Measurements from ENCODE around the gene TFF3.

DNA sequence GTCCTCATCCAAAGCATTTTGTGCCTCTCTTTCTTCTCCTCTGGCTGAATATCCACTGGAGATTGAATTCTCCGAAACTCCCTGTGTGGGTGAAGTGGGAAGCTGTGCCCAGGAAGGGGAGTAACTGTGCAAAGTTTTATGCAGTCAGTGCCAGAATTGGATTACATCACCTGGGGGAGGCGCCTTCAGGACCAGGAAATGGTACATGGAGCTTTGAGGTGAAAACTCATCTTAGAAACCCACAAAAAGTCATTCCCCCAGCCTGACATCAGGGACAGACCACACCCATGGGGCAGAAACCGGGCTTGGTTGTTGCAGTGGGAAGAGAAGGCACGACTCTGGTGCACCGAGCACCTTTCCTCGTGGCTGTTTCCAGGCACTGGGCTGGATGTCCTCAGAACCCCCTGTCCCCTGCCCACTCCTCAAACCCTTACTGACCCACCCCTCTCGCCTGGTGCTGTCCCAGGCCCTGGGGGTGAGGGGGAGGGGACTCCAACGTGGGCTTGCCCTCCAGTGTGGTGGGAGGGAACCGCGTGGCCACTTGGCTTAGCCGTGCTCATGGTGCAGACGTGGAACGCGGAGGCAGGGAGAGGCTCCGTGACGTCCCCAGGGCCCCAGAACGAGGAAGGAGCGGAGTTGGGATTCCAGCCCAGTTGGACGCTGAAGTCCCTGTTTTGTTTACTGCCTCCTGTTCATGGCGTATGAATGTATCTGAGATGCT is 15.7 kb downstream of the TFF3 start:
- TF ChIP-seq, protein P1, sequence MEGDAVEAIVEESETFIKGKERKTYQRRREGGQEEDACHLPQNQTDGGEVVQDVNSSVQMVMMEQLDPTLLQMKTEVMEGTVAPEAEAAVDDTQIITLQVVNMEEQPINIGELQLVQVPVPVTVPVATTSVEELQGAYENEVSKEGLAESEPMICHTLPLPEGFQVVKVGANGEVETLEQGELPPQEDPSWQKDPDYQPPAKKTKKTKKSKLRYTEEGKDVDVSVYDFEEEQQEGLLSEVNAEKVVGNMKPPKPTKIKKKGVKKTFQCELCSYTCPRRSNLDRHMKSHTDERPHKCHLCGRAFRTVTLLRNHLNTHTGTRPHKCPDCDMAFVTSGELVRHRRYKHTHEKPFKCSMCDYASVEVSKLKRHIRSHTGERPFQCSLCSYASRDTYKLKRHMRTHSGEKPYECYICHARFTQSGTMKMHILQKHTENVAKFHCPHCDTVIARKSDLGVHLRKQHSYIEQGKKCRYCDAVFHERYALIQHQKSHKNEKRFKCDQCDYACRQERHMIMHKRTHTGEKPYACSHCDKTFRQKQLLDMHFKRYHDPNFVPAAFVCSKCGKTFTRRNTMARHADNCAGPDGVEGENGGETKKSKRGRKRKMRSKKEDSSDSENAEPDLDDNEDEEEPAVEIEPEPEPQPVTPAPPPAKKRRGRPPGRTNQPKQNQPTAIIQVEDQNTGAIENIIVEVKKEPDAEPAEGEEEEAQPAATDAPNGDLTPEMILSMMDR (conservative IDR thresholded peaks at IDR 0.05 in 1 of 2, IDR thresholded peaks at IDR 0.05 in 1 of 2; ENCODE audit: extremely low read depth in 1 of 2, insufficient read depth in 1 of 2, low read depth in 1 of 2, low read length in 2 of 2), result no peak
- TF ChIP-seq EZH2 (IDR thresholded peaks at IDR 0.05; ENCODE audit: borderline replicate concordance, low read length), result no peak

Measured in mammary epithelial cell (primary cell).